Erythroblast (primary cell): ENCODE results near the gene FAM151B.
"Not testable (repeated sequence)": the region's sequence is repeated elsewhere in the genome, so short reads cannot be mapped to it uniquely, and the experiment has no call there.

Experiments
- GATA1 ChIP-seq: IDR thresholded peaks from 2 replicates; pipeline ENCODE4 v1.6.1; 2011; ENCODE audit warnings: low read depth, mild to moderate bottlenecking, control low read depth, low read length, moderate library complexity
- POLR2A ChIP-seq: IDR thresholded peaks from 2 replicates; pipeline ENCODE4 v1.6.1; 2011; ENCODE audit warnings: mild to moderate bottlenecking, low read length

GRCh38 chr5:80493443-80493842, 5.5 kb downstream of the FAM151B start:
- TF ChIP-seq POLR2A, GATA1: not testable (repeated sequence)
